HG02642 (cell line): ENCODE data around the gene TRPM4.
"Not testable (repeated sequence)": the region's sequence is repeated elsewhere in the genome, so short reads cannot be mapped to it uniquely, and the experiment has no call there.

ENCODE experiments used
- ATAC-seq: cut with Tn5 transposase; IDR thresholded peaks from one replicate; pipeline ENCODE4 v1.9.1; 2021; ENCODE audit warnings: mild to moderate bottlenecking; ENCODE audit not compliant: unreplicated experiment, poor library complexity

The TRPM4 gene

GRCh38 chr19:49150106-49150943 lies 7.3 kb upstream of the TRPM4 start:
- no peak for ATAC-seq

- no peak for ATAC-seq
Measured at GRCh38 chr19:49150944-49151243, 6.7 kb upstream of the TRPM4 start.

GRCh38 chr19:49151267-49152118 lies 6.1 kb upstream of the TRPM4 start:
- no peak for ATAC-seq

GRCh38 chr19:49152119-49152550 lies 5.5 kb upstream of the TRPM4 start:
- no peak for ATAC-seq

- no peak for ATAC-seq
Measured at GRCh38 chr19:49153167-49153809, 4.3 kb upstream of the TRPM4 start.

- no peak for ATAC-seq
Measured at GRCh38 chr19:49154279-49154678, 3.3 kb upstream of the TRPM4 start.

GRCh38 chr19:49155005-49155819 lies 2.4 kb upstream of the TRPM4 start, which contains the start of gene HRC:
TSS of gene HRC (minus strand) at chr19:49155396. CDS start at chr19:49155237, 159 bp downstream.
- no peak for ATAC-seq

- ATAC-seq, result no peak
Measured at GRCh38 chr19:49155820-49156346, 1.7 kb upstream of the TRPM4 start.

- no peak for ATAC-seq
Measured at GRCh38 chr19:49160450-49161189, 3.0 kb downstream of the TRPM4 start.

- ATAC-seq, result no peak
Measured at GRCh38 chr19:49161987-49162386, 4.4 kb downstream of the TRPM4 start.

GRCh38 chr19:49165111-49165750 lies 7.6 kb downstream of the TRPM4 start:
- ATAC-seq, result no peak

- no peak for ATAC-seq
Measured at GRCh38 chr19:49165865-49166301, 8.3 kb downstream of the TRPM4 start.

- no peak for ATAC-seq
Measured at GRCh38 chr19:49167857-49168409, 10.3 kb downstream of the TRPM4 start.

GRCh38 chr19:49168421-49168820 lies 10.8 kb downstream of the TRPM4 start:
- ATAC-seq, result no peak

GRCh38 chr19:49173198-49173597 lies 15.6 kb downstream of the TRPM4 start:
- ATAC-seq, result no peak

- no peak for ATAC-seq
Measured at GRCh38 chr19:49180659-49181058, 23.1 kb downstream of the TRPM4 start.

GRCh38 chr19:49182010-49182847 lies 24.6 kb downstream of the TRPM4 start:
- ATAC-seq, result not testable (repeated sequence)
